ENCODE data around the gene SCAF1. TPM values are rescaled to one million over a fixed set of nuclear protein-coding genes. Genes with fewer than 3 reads are reported as not detected.
A peak's percentile ranks its signal among the peaks of the same experiment; 100 is the strongest.

Gene SCAF1
- total and polyA plus RNA-seq, 9 of the 15 experiments (the other 6 are each of a cell fraction or from before 2014, with no cell fraction given), result 0.20 to 79.0 (median 4.9) TPM

GRCh38 chr19:49592486-49593232 lies 49.4 kb upstream of the SCAF1 start:
- Histone ChIP-seq H3K79me2 (ENCODE audit: control insufficient read depth, insufficient read depth, low read length) (peaks cover 41% of the 10 kb centered on the region), H4K20me1 (replicated peaks; ENCODE audit: control insufficient read depth, insufficient read depth, low read length) (peaks cover 6% of the 10 kb centered on the region; the same call in 1 of the 2 replicates), H3K9ac (ENCODE audit: insufficient read depth in 1 of 2, low read depth in 2 of 2, low read length in 2 of 2) (peak overlapping the region; percentile 62 to 90), H3K4me3 (peak overlapping the region; percentile 88), H3K27me3 (ENCODE audit: control insufficient read depth in 2 of 2, insufficient read depth in 2 of 2, low read length in 2 of 2) (no peaks in the 10 kb centered on the region), H3K9me3 (replicated peaks; ENCODE audit: control insufficient read depth, insufficient read depth, low read depth, low read length) (no peaks in the 10 kb centered on the region), H3K4me2 (ENCODE audit: insufficient read depth, low read length) (peak overlapping the region; percentile 94), H3K9me1 (ENCODE audit: control insufficient read depth, insufficient read depth, low read length) (peaks cover 3% of the 10 kb centered on the region), H3K4me1 (replicated peaks in 1 of 2; ENCODE audit: control insufficient read depth in 2 of 2, insufficient read depth in 2 of 2, low read length in 2 of 2) (peaks cover 10 to 56% of the 10 kb centered on the region in 2 experiments; a peak in 4 of 5 replicates), H3K36me3 (ENCODE audit: control insufficient read depth, insufficient read depth, low read length) (peaks cover 39% of the 10 kb centered on the region), H2AFZ (ENCODE audit: low read depth, low read length) (peak overlapping the region; percentile 35; the same call in 1 of the 2 replicates), H3K27ac (ENCODE audit: extremely low read depth, low read depth, low read length) (peak overlapping the region; percentile 85)
- WGBS (ENCODE audit: insufficient coverage, low coverage, missing lambda C conversion rate), result 0% methylated on average over 25 of the region's 28 CpGs
- FAIRE-seq (no peak), ATAC-seq (0 out of 3 replicates have a peak, but pooled peaks have one; percentile 0), DNase-seq (ENCODE audit: extremely low read depth in 1 of 4, low spot score in 3 of 4) (peak in 2 of 4 experiments; percentile 35 to 55)
- ChIA-PET CTCF (ENCODE audit: low intra/inter-chr PET ratio) (no interaction called here), POLR2A (interaction anchor here (0.6 to 1.5 kb wide), 10 partner anchors 12 to 282 kb away, joined by 3 to 9 read pairs (median 3); partner anchors contain the start of genes NOSIP and SCAF1)
- BruUV-seq (replicated peaks), result no TSS peak
- in situ Hi-C loops (cut with MboI) (no loop called here), intact Hi-C loops (cut with micrococcal nuclease) (loop anchor here (5.0 kb wide), 2 partner anchors 170 to 435 kb away; partner anchors contain the start of genes HRC, TRPM4 and TSKS)
- TF ChIP-seq MAX (CRISPR knock-in tag; IDR thresholded peaks at IDR 0.05) (peak; percentile 69), HDAC2 (IDR thresholded peaks at IDR 0.05) (peak; percentile 9; the same call in 1 of the 2 replicates), KDM5B (IDR thresholded peaks at IDR 0.05; ENCODE audit: insufficient replicate concordance, low read depth, low read length) (peak; percentile 14), ETS1 (conservative IDR thresholded peaks at IDR 0.05; ENCODE audit: control insufficient read depth, low read depth, low read length) (0 out of 2 replicates have a peak, but pooled peaks have one; percentile 45), MEF2D (tag; conservative IDR thresholded peaks at IDR 0.05; ENCODE audit: low read depth) (no peak), FOXA1 (IDR thresholded peaks at IDR 0.05; ENCODE audit: borderline replicate concordance) (no peak), ZEB2 (IDR thresholded peaks at IDR 0.05) (peak; percentile 32; the same call in 1 of the 2 replicates), EGR1 (conservative IDR thresholded peaks at IDR 0.05) (no peak), ZNF740 (CRISPR knock-in tag; IDR thresholded peaks at IDR 0.05) (no peak; the same call in 1 of the 2 replicates), ZNF740 (tag; IDR thresholded peaks at IDR 0.05) (0 out of 4 replicates have a peak, but pooled peaks of 1 of the 2 experiments have one; percentile 33), VEZF1 (CRISPR knock-in tag; IDR thresholded peaks at IDR 0.05) (no peak), BACH1 (tag; IDR thresholded peaks at IDR 0.05) (no peak), YY1 (IDR thresholded peaks at IDR 0.05; ENCODE audit: borderline replicate concordance in 1 of 3, control insufficient read depth in 1 of 3, extremely low read depth in 1 of 3, insufficient read depth in 3 of 3, insufficient read length in 1 of 3, insufficient replicate concordance in 2 of 3, low read depth in 1 of 3, low read length in 2 of 3) (peak in 2 of 3 experiments; percentile 10 to 28), RBBP5 (IDR thresholded peaks at IDR 0.05; ENCODE audit: borderline replicate concordance, insufficient read depth, low read length, poor library complexity, severe bottlenecking) (peak; percentile 29), SP1 (CRISPR knock-in tag; IDR thresholded peaks at IDR 0.05) (peak; percentile 55; the same call in 1 of the 2 replicates)

All from K562 (cell line).